Measurements from ENCODE around the gene CACNA1C. TPM values are rescaled to one million over a fixed set of nuclear protein-coding genes. Genes with fewer than 3 reads are reported as not detected.

CACNA1C gene
- total and polyA plus RNA-seq, 2 of the 4 experiments (the other 2 are of a cell fraction), result 1.6 to 2.6 TPM

DNA sequence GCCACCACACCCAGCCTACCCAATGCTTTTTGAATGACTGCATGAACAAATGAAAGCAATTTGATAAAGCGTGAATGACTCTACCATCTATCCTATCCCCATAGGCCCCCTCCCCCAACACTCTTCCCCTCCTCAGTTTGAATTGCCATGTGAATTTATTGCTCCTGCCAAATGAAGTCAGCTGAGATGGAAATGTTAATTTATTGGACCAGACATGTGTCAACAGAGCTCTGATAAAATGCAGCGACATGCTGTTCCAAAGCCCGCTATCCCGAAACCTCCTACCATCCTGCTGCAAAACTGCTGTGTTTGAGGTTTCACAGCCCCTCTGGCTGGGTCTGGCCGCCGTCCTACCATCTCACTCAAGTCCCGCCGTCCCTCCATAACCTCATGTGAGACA, 360.5 kb downstream of the CACNA1C start:
- Histone ChIP-seq H4K91ac (ENCODE audit: insufficient read depth, low read depth, low read length) (no peak overlapping the region), H4K20me1 (ENCODE audit: insufficient read depth, low read length) (no peaks in the 10 kb centered on the region; the same call in 1 of the 2 replicates), H2BK20ac (ENCODE audit: low read depth, low read length) (no peak overlapping the region), H3K27me3 (ENCODE audit: control insufficient read depth, insufficient read depth, low read length) (peaks cover 3% of the 10 kb centered on the region; the same call in 1 of the 2 replicates), H3K4ac (ENCODE audit: low read depth, low read length) (no peak overlapping the region), H3K14ac (replicated peaks; ENCODE audit: low read depth, low read length) (no peak overlapping the region), H3K79me1 (ENCODE audit: low read depth in 1 of 2, low read length in 2 of 2) (no peaks in the 10 kb centered on the region; a peak in 1 of 4 replicates), H3K9me3 (ENCODE audit: control insufficient read depth, insufficient read depth, low read length) (no peaks in the 10 kb centered on the region), H3K4me1 (ENCODE audit: control insufficient read depth, insufficient read depth, low read length) (no peaks in the 10 kb centered on the region), H4K5ac (ENCODE audit: low read depth, low read length) (no peak overlapping the region), H3K23ac (ENCODE audit: low read depth, low read length) (no peak overlapping the region), H3K56ac (ENCODE audit: extremely low read depth, insufficient read depth, low read length) (no peak overlapping the region), H2BK5ac (ENCODE audit: low read depth, low read length, poor library complexity, severe bottlenecking) (no peak overlapping the region), H4K8ac (ENCODE audit: low read depth in 2 of 2, low read length in 2 of 2) (no peak overlapping the region), H2BK15ac (ENCODE audit: low read depth, low read length) (no peak overlapping the region), H2AFZ (replicated peaks; ENCODE audit: low read length, poor library complexity) (no peak overlapping the region), H2AK9ac (replicated peaks; ENCODE audit: low read depth, low read length, poor library complexity) (no peak overlapping the region), H3K36me3 (ENCODE audit: control insufficient read depth, insufficient read depth, low read length) (no peaks in the 10 kb centered on the region), H3K9me1 (ENCODE audit: insufficient read depth, low read length) (no peaks in the 10 kb centered on the region), H3K4me2 (ENCODE audit: low read depth, low read length) (no peak overlapping the region), H3K18ac (ENCODE audit: low read depth, low read length) (no peak overlapping the region), H2AK5ac (ENCODE audit: low read depth, low read length) (no peak overlapping the region), H3K9ac (ENCODE audit: low read depth, low read length) (no peak overlapping the region), H2BK120ac (ENCODE audit: low read depth, low read length) (no peak overlapping the region), H3K4me3 (ENCODE audit: insufficient read depth, low read depth, low read length) (no peak overlapping the region), H3K27ac (ENCODE audit: insufficient read depth, low read length) (no peak overlapping the region)
- ATAC-seq (ENCODE audit: low read depth), result no peak
- intact Hi-C loops (cut with micrococcal nuclease) (no loop called here), in situ Hi-C loops (cut with MboI; ENCODE audit: low sequenced_read_pairs) (no loop called here), dilution Hi-C loops (cut with HindIII; ENCODE audit: low sequenced_read_pairs, unreplicated experiment) (no loop called here)
- no CpG with 5 or more reads among the region's 8 CpGs for WGBS, 2 experiments (ENCODE audit: extremely low coverage in 2 of 2, insufficient read length in 1 of 2)
- CTCF ChIA-PET, result no interaction called here
- no peak for TF ChIP-seq MAZ (IDR thresholded peaks at IDR 0.05; ENCODE audit: borderline replicate concordance, low read depth, low read length)
- no peak for TF ChIP-seq POLR2A (IDR thresholded peaks at IDR 0.05; ENCODE audit: low read depth, low read length)
- TF ChIP-seq FOS (IDR thresholded peaks at IDR 0.05; ENCODE audit: low read depth, low read length), result no peak
- no peak for TF ChIP-seq RCOR1 (IDR thresholded peaks at IDR 0.05; ENCODE audit: insufficient replicate concordance, low read length)
- TF ChIP-seq CHD1 (IDR thresholded peaks at IDR 0.05; ENCODE audit: low read depth, low read length), result no peak
- TF ChIP-seq SMC3 (IDR thresholded peaks at IDR 0.05; ENCODE audit: low read depth, low read length), result no peak
- no peak for TF ChIP-seq NFE2L2 (IDR thresholded peaks at IDR 0.05; ENCODE audit: low read depth, low read length)
- TF ChIP-seq CEBPB (IDR thresholded peaks at IDR 0.05; ENCODE audit: low read depth, low read length), result no peak
- TF ChIP-seq MXI1 (IDR thresholded peaks at IDR 0.05; ENCODE audit: borderline replicate concordance, low read depth, low read length), result no peak
- TF ChIP-seq, protein P1, sequence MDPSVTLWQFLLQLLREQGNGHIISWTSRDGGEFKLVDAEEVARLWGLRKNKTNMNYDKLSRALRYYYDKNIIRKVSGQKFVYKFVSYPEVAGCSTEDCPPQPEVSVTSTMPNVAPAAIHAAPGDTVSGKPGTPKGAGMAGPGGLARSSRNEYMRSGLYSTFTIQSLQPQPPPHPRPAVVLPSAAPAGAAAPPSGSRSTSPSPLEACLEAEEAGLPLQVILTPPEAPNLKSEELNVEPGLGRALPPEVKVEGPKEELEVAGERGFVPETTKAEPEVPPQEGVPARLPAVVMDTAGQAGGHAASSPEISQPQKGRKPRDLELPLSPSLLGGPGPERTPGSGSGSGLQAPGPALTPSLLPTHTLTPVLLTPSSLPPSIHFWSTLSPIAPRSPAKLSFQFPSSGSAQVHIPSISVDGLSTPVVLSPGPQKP (IDR thresholded peaks at IDR 0.05; ENCODE audit: borderline replicate concordance, low read depth, low read length), result no peak
- POLR2A ChIA-PET (ENCODE audit: unreplicated experiment), result no interaction called here
- no peak for DNase-seq
- BruUV-seq (replicated peaks), result no TSS peak

All from IMR-90 (cell line).